KMS-11 (cell line): ENCODE data around the gene ACKR3.

Source experiments
- H2AFZ ChIP-seq: fragments of 200-600 bp; sonication (generic); 2 replicates; pipeline ENCODE4 v1.6.1; 2016; ENCODE audit warnings: antibody characterized with exemption, mixed run types, low read depth
- H3K27ac ChIP-seq: fragments of 200-600 bp; sonication (generic); 2 replicates; pipeline ENCODE4 v1.6.1; 2016; ENCODE audit warnings: mild to moderate bottlenecking, mixed run types
- H3K27me3 ChIP-seq: fragments of 200-600 bp; sonication (generic); 2 replicates; pipeline ENCODE4 v1.6.1; 2017; ENCODE audit warnings: mild to moderate bottlenecking, low read depth, mixed run types, moderate library complexity; ENCODE audit not compliant: insufficient read depth
- H3K36me3 ChIP-seq: fragments of 200-600 bp; sonication (generic); 2 replicates; pipeline ENCODE4 v1.6.1; 2017; ENCODE audit warnings: mild to moderate bottlenecking, mixed run types; ENCODE audit not compliant: insufficient read depth
- H3K4me1 ChIP-seq: fragments of 200-600 bp; sonication (generic); 2 replicates; pipeline ENCODE4 v1.6.1; 2016; ENCODE audit warnings: mild to moderate bottlenecking, low read depth, mixed run types; ENCODE audit not compliant: poor library complexity, severe bottlenecking
- H3K4me2 ChIP-seq: fragments of 200-600 bp; sonication (generic); 2 replicates; pipeline ENCODE4 v1.7.0; 2016; ENCODE audit warnings: mild to moderate bottlenecking, mixed run types
- H3K4me3 ChIP-seq: fragments of 200-600 bp; sonication (generic); IDR thresholded peaks from 2 replicates; pipeline ENCODE4 v1.6.1; 2017; ENCODE audit warnings: low read depth, low read length, mixed read lengths; ENCODE audit not compliant: insufficient read depth
- H3K79me2 ChIP-seq: fragments of 200-600 bp; sonication (generic); 2 replicates; pipeline ENCODE4 v1.6.1; 2016; ENCODE audit warnings: low read depth, mixed run types; ENCODE audit not compliant: insufficient read depth
- H3K9ac ChIP-seq: fragments of 200-600 bp; sonication (generic); 2 replicates; pipeline ENCODE4 v1.6.1; 2016; ENCODE audit warnings: mild to moderate bottlenecking, mixed run types
- H4K20me1 ChIP-seq: fragments of 200-600 bp; sonication (generic); 2 replicates; pipeline ENCODE4 v1.6.1; 2016; ENCODE audit warnings: mild to moderate bottlenecking, mixed run types; ENCODE audit not compliant: insufficient read depth
- CTCF ChIP-seq: fragments of 200-600 bp; sonication (generic); conservative IDR thresholded peaks from 2 replicates; pipeline ENCODE4 v1.6.1; 2017; ENCODE audit warnings: low read depth, mild to moderate bottlenecking, antibody characterized with exemption, low read length, moderate library complexity, mixed read lengths

Gene ACKR3

GRCh38 chr2:236603361-236604015 lies 33.9 kb downstream of the ACKR3 start:
- H4K20me1 ChIP-seq: no peaks in the 10 kb centered on the region
- no peak for TF ChIP-seq CTCF
- H3K4me3 ChIP-seq: no peak overlapping the region

GRCh38 chr2:236604575-236605344 lies 35.1 kb downstream of the ACKR3 start:
- H3K4me2 ChIP-seq: no peak overlapping the region
- no peaks in the 10 kb centered on the region for H3K4me1 ChIP-seq
- no peaks in the 10 kb centered on the region for H4K20me1 ChIP-seq
- no peak overlapping the region for H3K9ac ChIP-seq
- H3K27ac ChIP-seq: no peak overlapping the region
- no peaks in the 10 kb centered on the region for H3K36me3 ChIP-seq
- no peak for TF ChIP-seq CTCF
- H3K79me2 ChIP-seq: no peaks in the 10 kb centered on the region
- H3K4me3 ChIP-seq: no peak overlapping the region
- no peaks in the 10 kb centered on the region for H3K27me3 ChIP-seq
- no peak overlapping the region for H2AFZ ChIP-seq

More at GRCh38 chr2:236603361-236604015, 33.9 kb downstream of the ACKR3 start:
- Histone ChIP-seq H3K36me3 (no peaks in the 10 kb centered on the region), H3K4me1 (no peaks in the 10 kb centered on the region), H3K9ac (no peak overlapping the region), H2AFZ (no peak overlapping the region), H3K79me2 (no peaks in the 10 kb centered on the region), H3K27me3 (no peaks in the 10 kb centered on the region), H3K27ac (no peak overlapping the region), H3K4me2 (no peak overlapping the region)

GRCh38 chr2:236605345-236605734 lies 35.7 kb downstream of the ACKR3 start:
- Histone ChIP-seq H3K36me3 (no peaks in the 10 kb centered on the region), H3K4me3 (no peak overlapping the region), H3K27me3 (no peaks in the 10 kb centered on the region), H4K20me1 (no peaks in the 10 kb centered on the region), H2AFZ (no peak overlapping the region), H3K4me2 (no peak overlapping the region), H3K79me2 (no peaks in the 10 kb centered on the region), H3K9ac (no peak overlapping the region), H3K27ac (no peak overlapping the region), H3K4me1 (no peaks in the 10 kb centered on the region)
- no peak for TF ChIP-seq CTCF

- no peak overlapping the region for H2AFZ ChIP-seq
- H3K36me3 ChIP-seq: no peaks in the 10 kb centered on the region
- no peaks in the 10 kb centered on the region for H3K27me3 ChIP-seq
- no peak for TF ChIP-seq CTCF
- no peak overlapping the region for H3K4me2 ChIP-seq
- no peak overlapping the region for H3K9ac ChIP-seq
- H3K79me2 ChIP-seq: no peaks in the 10 kb centered on the region
- H3K27ac ChIP-seq: no peak overlapping the region
- H3K4me1 ChIP-seq: no peaks in the 10 kb centered on the region
- H4K20me1 ChIP-seq: no peaks in the 10 kb centered on the region
- no peak overlapping the region for H3K4me3 ChIP-seq
Observed at GRCh38 chr2:236606023-236606422, 36.4 kb downstream of the ACKR3 start.
